ENCODE measurements around the gene CRYGB.
A peak's percentile ranks its signal among the peaks of the same experiment; 100 is the strongest.

The CRYGB gene

DNA sequence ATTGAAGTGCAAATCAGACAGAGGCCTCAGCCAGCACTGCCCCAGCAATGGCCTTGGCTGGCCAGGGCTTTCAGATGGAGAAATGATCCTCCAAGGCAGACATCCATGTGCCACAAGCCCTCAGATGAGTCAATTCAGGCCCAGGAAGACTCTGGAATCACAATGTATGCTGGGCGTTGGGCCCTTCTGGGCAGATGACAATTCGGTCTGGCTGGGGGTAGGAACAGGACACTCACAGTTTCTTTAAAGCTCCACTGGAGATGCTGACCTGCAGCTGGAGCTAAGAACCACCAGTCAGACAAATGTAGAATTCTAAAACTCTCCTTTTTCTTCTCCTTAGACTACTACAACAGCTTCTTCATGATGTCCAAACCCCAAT lies 9.3 kb downstream of the CRYGB start:
- TF ChIP-seq, protein P1, sequence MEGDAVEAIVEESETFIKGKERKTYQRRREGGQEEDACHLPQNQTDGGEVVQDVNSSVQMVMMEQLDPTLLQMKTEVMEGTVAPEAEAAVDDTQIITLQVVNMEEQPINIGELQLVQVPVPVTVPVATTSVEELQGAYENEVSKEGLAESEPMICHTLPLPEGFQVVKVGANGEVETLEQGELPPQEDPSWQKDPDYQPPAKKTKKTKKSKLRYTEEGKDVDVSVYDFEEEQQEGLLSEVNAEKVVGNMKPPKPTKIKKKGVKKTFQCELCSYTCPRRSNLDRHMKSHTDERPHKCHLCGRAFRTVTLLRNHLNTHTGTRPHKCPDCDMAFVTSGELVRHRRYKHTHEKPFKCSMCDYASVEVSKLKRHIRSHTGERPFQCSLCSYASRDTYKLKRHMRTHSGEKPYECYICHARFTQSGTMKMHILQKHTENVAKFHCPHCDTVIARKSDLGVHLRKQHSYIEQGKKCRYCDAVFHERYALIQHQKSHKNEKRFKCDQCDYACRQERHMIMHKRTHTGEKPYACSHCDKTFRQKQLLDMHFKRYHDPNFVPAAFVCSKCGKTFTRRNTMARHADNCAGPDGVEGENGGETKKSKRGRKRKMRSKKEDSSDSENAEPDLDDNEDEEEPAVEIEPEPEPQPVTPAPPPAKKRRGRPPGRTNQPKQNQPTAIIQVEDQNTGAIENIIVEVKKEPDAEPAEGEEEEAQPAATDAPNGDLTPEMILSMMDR (IDR thresholded peaks at IDR 0.05) = no peak
- no peaks in the 10 kb centered on the region for H3K36me3 Mint-ChIP-seq (ENCODE audit: low read depth)
- H3K4me1 Mint-ChIP-seq = no peaks in the 10 kb centered on the region
- no peak for DNase-seq
- H3K9me3 Mint-ChIP-seq = peaks cover 28% of the 10 kb centered on the region
- H3K27ac Mint-ChIP-seq = peak overlapping the region; percentile 21
- H3K4me3 Mint-ChIP-seq = no peak overlapping the region
- H3K27me3 Mint-ChIP-seq (ENCODE audit: low read depth, poor library complexity) = no peaks in the 10 kb centered on the region

DNA sequence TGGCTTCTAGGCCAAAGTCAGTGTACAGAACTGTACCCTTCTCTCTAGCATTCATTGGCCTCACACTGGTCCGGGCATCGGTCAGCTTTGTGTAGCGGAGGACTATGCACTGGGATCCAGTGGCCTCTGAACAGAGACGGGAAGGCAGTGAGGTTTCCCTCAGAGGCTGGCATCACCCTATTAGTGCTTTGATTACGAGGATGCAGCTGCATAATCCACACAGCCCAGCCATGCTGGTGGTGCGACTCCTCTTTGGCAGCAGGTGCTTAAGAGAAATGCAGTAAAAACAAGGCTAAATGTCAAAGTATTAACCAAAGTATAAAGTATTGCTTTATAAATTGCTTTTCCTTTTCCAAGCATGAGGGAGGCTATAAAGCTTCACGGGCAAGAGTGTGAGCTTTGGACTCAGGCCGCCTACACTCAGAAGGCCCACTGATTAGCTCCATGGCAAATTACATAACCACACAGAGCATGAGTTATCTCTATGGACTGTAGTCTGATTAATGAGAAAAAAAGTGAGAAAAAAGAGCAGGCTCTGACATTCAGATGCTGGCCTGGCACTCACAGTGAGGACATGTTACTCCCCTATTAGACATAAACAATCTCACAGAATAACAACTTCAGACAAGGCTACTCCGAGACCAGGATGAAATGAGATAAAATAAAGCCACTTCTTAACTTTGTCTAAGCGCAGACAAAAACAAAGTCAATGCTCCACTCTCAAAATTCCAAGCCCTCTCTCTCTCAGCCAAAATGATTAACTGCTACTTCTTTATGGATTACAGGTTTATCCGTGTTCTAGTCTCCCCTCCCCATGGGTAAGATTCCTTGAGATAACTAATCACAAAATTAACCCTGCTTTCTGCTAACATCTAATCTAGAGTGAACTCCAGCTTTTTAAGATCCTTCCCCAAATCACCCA lies 9.9 kb downstream of the CRYGB start:
- DNase-seq = no peak
- no peaks in the 10 kb centered on the region for H3K27me3 Mint-ChIP-seq (ENCODE audit: low read depth, poor library complexity)
- peaks cover 1% of the 10 kb centered on the region for H3K4me1 Mint-ChIP-seq
- peak overlapping the region; percentile 27 for H3K27ac Mint-ChIP-seq
- no peaks in the 10 kb centered on the region for H3K36me3 Mint-ChIP-seq (ENCODE audit: low read depth)
- H3K9me3 Mint-ChIP-seq = peaks cover 28% of the 10 kb centered on the region
- TF ChIP-seq, protein P1 (IDR thresholded peaks at IDR 0.05) = no peak
- H3K4me3 Mint-ChIP-seq = no peak overlapping the region

DNA sequence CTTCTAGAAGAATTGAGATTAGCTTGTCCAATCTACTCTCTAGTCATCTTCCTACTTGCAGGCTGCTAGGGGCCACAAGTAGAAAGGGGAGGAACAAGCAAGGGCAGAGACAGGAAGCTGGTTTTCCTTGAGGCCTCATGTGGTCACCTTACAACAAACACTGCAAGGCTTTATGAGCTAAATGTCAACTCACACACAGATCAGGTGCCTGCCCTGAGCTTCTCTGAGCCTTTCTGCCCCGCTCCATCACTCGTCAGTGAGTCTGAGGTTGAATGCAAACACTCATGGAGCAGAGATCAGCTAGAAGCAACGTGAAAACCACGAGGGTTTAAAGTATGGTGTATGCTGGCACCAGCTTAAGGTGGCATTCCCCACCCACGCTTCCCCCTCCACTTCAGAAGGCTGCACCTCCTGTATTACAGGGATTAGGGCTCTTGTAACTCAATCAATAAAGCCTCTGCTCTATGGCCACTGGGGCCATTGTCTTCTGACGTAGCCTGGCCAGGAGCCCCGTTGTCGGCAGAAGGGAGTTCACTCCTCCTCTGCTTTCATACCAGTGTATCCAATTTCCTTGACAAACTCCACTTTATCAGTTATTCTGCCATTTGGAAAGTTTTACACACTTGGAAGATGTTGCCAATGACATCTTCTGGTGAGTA lies 10.9 kb downstream of the CRYGB start:
- no peak for DNase-seq
- Mint-ChIP-seq H3K4me1 (peaks cover 11% of the 10 kb centered on the region), H3K27me3 (ENCODE audit: low read depth, poor library complexity) (no peaks in the 10 kb centered on the region), H3K36me3 (ENCODE audit: low read depth) (no peaks in the 10 kb centered on the region), H3K9me3 (peaks cover 26% of the 10 kb centered on the region), H3K4me3 (no peak overlapping the region), H3K27ac (no peak overlapping the region)
- TF ChIP-seq, protein P1 (IDR thresholded peaks at IDR 0.05) = no peak

DNA sequence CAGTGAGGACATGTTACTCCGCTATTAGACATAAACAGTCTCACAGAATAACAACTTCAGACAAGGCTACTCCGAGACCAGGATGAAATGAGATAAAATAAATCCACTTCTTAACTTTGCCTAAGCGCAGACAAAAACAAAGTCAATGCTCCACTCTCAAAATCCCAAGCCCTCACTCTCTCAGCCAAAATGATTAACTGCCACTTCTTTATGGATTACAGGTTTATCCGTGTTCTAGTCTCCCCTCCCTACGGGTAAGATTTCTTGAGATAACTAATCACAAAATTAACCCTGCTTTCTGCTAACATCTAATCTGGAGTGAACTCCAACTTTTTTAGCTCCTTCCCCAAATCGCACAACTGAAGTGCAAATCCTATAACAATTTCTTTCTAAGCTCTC lies 15.2 kb downstream of the CRYGB start:
- Mint-ChIP-seq H3K4me1 (peaks cover 16% of the 10 kb centered on the region), H3K27me3 (ENCODE audit: low read depth, poor library complexity) (peaks cover 3% of the 10 kb centered on the region), H3K36me3 (ENCODE audit: low read depth) (no peaks in the 10 kb centered on the region), H3K27ac (peak overlapping the region; percentile 7), H3K4me3 (no peak overlapping the region), H3K9me3 (no peaks in the 10 kb centered on the region)
- TF ChIP-seq, protein P1 (IDR thresholded peaks at IDR 0.05) = no peak
- DNase-seq = no peak

DNA sequence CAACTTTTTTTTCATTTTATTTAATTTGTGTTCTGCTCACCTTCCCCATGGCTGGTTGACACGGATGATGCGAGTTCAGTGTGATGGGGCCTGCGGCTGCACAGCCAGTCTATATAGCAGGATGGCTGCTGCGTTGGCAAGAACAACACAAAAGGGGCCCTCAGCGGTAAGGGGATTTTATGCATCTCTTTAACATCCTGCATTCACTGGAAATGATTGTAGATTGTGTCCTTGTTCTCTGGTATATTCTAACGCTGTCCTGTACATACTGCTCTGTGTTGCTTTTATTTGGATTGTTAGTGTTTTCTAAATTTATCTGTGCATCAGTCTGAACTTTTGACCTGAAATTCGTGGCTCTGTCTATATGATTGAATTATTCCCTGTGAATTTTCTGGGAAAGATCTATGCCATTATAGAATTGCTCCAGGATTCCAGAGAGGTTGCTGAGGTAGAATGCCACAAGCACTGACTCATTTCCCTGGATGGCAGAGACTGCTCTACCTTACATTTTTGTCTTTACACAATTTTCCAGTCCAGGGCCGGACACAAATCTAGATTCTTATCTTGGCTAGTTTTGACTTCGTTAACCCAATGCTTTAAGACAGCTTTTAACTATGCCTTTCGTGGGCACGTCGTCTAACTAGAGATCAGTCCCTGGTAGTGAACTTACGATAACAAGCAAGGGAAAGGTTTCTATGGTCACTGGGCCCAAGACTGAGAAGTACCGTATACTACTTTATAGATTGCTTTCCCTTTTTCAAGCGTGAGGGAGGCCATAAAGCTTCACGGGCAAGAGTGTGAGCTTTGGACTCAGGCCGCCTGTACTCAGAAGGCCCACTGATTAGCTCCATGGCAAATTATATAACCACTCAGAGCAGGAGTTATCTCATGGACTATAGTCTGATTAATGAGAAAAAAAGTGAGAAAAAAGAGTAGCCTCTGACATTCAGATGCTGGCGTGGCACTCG lies 15.9 kb downstream of the CRYGB start, which contains the start of gene CRYGC:
CRYGC (minus strand) TSS at position 85 of the 968 bp plus-strand sequence; CDS start at position 49, 36 bp downstream.
- no peaks in the 10 kb centered on the region for H3K36me3 Mint-ChIP-seq (ENCODE audit: low read depth)
- peak within 1 kb of the TSS; percentile 7 for H3K27ac Mint-ChIP-seq
- TF ChIP-seq, protein P1 (IDR thresholded peaks at IDR 0.05) = no peak
- H3K27me3 Mint-ChIP-seq (ENCODE audit: low read depth, poor library complexity) = peaks cover 3% of the 10 kb centered on the region
- H3K9me3 Mint-ChIP-seq = no peaks in the 10 kb centered on the region
- no peak within 1 kb of the TSS for H3K4me3 Mint-ChIP-seq
- H3K4me1 Mint-ChIP-seq = peaks cover 16% of the 10 kb centered on the region
- DNase-seq = no peak

All from nephron progenitor cell (in vitro differentiated cells).